HT-29 (cell line): ENCODE results near the gene TSGA10IP. TPM values are rescaled to one million over a fixed set of nuclear protein-coding genes. Genes with fewer than 3 reads are reported as not detected.

Experiments
- DNase-seq: peaks from one replicate; pipeline ENCODE4 v3.0.0-alpha.2; 2015; ENCODE audit warnings: low spot score
- total RNA-seq: library from RNA; depleted of rRNA; stranded (reverse); fragments of >200 nt; shearing (Covaris generic); gene quantifications from 2 replicates; pipeline ENCODE4 v1.2.3, GENCODE V29; 2014; rRNA removed

TSGA10IP gene
- total RNA-seq: not detected in 2 replicates

- no peak for DNase-seq
Measured at GRCh38 chr11:65945430-65945911, at the start of gene TSGA10IP. Gene TSGA10IP (plus strand): TSS chr11:65945480. CDS start chr11:65945676, 196 bp downstream.

GRCh38 chr11:65895482-65895981 is 49.7 kb upstream of the TSGA10IP start:
- no peak for DNase-seq

DNA sequence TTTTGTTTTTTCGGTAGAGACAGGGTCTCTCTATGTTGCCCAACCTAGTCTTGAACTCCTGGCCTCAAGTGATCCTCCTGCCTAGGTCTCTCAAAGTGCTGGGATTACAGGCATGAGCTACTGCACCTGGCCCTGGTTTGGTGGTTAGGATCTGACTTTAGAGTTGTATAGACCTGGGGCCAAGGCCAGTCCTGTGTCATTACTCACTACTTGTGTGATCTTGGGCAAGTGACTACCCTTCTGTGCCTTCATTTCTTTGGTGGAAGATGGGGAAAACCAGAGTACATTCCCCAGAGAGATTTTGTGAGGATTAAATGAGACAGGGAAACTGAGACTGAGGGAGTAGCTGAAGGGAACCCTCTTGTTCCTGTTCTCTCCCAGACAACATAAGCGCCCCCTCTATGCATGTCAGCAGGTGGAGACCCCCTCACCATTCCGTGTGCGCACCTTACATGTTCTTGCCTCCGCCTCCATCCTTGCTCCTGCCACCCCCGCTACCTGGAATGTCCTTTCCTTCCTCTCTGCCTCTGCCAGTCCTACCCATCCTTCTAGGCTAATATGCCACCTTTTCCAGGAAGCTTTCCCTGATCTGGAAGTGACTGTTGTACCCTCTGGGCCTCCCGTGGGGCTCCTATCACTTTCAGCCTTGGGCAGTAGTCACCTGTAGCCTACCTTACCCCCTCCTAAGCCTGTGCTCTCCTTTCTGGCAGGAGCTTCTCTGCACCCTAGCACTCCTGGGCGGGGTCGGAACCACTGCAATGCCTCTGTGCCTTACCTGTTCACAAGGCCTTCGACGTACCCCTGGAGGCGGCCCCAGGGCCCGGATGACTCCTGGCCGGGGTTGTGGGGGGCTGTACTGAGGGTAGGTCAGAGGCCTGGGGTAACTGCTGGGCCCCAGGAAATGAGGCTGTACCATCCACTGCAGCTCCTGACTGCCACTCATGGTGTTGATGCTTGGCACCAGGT is 49.0 kb upstream of the TSGA10IP start:
- DNase-seq: no peak

- no peak for DNase-seq
Measured at GRCh38 chr11:65897020-65897471, 48.2 kb upstream of the TSGA10IP start.

- no peak for DNase-seq
Measured at GRCh38 chr11:65898656-65899355, 46.5 kb upstream of the TSGA10IP start.

DNA sequence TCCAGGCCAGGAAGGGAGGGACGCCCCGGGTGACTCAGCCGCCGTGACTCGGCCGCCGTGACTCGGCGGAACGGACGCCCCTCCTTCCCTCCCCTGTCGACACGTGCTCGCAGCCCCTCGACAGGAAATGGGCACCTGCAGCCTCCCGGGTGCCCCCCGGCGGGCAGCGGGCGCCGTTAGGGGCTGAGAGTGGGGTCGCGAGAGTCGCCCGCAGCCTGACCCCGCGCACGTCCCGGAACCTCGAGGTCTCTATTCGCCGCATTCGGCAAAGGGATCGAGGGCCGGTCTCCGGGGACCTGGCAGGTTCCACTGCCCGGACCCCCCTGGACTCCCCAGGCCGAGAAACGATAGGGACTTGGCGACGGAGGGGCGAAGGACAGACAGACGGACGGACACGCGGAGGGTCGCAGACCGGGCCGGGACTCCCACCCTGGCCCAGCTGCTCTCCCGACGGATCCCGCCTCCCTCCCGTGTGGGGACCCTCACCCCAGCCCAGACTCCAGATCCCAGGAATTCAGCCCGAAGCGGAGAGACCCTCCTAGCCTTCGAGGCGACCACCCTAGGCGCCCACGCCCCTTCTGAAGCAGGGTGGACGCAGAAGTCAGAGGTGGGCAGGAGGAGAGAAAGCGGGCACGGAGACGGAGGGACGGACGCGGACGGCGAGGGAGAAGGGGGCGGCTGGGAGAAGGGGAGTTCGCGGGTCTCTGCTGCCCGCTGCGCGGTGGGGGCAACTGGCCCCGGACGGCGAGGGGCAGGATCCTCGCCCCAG is 45.7 kb upstream of the TSGA10IP start:
- DNase-seq: peak; percentile 76

DNA sequence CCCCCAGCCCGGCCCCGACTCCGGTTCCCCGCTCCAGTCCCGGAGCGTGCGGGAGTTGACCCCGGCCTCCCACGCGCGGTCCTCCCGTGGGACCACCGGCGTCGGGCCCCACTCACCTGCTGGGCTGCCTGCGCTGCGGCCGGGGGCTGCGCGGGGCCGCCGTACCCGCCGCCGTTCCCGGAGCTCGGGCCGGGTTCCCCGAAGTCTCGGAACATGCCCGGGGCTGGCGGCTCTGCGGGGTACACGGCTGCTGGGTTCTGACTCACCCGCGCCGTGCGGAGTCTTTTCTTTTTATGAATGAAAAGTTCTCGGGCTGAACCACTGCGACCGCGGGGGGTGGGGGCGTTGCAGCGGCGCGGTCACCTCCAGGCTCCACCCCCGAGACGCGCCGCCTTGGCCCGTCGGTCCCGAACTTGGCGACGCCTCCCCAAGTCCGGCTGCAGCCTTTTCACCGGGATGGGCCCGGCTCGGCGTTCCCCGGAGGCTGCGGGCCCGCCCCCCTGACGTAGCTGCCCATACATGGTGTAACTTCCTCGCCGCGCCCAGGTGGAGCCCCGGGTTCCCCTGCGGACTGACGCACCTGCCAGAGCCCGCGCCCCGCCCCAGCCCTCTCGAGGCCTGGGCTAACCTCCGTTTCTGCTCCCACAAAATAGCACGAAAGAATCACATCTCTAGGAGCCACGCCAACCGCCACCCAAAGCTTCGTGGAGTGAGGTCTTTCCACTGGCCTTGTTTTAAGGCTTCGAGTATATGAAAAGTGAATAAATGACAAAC is 45.0 kb upstream of the TSGA10IP start, which contains the start of gene FOSL1:
Gene FOSL1 (minus strand): TSS at position 264 of the 774 bp plus-strand sequence. CDS start 49 bp downstream, at position 215.
- peak; percentile 98 for DNase-seq

DNA sequence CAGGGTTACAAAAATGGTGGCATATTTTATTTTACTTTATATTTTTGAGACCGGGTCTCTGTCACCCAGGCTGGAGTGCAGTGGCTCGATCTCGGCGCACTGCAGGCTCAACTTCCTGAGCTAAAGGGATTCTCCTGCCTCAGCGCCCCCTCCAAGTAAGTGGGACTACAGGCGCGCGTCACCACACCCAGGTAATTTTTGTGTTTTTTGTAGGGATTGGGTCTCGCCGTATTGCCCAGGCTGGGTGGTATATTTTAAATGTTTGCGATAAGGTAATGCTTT is 44.4 kb upstream of the TSGA10IP start:
- DNase-seq: no peak

GRCh38 chr11:65903068-65903481 is 42.2 kb upstream of the TSGA10IP start:
- DNase-seq: peak; percentile 90

GRCh38 chr11:65903715-65904114 is 41.6 kb upstream of the TSGA10IP start:
- DNase-seq: no peak

GRCh38 chr11:65906602-65907001 is 38.7 kb upstream of the TSGA10IP start:
- DNase-seq: no peak

DNA sequence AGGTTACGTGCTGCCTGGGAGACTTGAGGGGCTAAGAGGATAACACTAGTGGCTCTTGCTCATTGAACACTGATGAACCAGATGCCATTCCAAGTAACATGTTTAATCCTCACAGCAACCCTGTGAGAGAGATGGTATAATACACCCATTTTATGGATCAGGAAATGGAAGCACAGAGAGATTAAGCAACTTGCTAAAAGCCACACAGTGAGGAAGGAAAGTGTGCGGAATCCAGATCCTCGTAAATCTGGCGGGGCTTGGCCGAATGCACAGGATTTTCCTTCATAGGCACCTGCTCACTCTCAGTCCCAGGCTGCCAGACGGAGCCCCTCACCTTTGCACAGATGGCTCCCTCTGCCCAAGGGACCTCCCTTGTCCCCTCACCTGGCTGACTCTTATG is 37.4 kb upstream of the TSGA10IP start:
- no peak for DNase-seq

DNA sequence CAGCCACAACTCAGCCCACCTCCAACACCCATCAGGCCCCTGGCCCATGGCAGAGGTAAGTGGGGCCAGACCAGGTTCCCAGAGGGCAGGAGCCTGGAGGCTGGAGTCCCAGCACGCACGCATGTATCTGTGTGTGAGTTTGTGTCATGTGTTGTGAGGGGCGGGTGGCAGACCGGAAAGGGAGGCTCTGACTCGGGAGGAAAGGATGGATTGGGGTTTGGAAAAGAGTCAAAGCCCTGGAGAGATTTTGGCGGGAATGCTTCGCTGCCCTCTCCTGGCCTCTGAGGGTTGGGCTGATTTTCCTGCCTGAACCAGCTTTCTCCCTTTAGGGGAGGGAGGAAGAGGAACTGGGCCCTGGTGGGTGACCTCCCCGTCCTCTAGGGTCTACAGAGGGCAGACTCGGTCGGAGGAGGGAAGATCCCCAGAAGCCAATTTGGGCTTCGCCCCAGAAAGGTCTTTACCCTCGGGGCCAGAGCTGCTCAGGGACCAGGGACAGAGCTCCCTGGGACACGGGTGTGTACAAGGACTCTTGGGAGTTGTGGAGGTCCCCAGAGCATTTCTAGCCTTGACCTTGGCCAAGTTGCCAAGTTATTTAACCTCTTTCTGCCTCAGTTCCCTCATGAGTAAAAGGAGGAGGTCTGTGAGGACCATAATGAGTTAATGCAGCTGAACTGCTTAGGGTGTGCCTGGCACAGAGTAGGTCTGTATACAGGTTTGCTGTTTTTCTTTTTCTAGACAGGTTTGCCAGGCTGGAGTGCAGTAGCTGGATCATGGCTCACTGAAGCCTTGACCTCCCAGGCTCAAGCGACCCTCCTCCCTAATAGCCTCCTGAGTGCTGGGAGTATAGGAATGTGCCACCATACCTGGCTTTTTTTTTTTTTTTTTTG is 33.4 kb upstream of the TSGA10IP start:
- peak; percentile 82 for DNase-seq

DNA sequence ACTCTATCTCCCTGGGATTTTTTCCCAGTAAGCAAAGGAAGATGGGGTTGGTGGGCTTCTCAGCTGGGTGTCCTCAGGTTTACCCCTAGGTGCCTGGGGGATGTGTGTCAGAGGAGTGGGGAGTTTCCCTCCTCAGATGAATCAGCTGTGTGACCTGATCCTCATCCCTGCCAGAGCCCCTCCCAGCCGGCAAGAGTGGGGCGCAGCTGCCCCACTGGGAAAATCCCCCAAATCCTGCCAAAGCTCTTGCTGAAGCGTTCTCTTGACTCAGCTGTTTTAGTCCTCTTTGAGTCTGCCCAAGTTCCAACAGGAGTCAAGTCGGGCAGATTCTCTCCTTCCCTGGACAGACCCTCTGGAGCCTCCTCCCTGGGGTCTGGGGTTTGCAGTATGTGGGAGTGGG is 32.4 kb upstream of the TSGA10IP start:
- DNase-seq: no peak

- DNase-seq: no peak
Measured at GRCh38 chr11:65915101-65915820, 30.0 kb upstream of the TSGA10IP start.

GRCh38 chr11:65915821-65916251 is 29.4 kb upstream of the TSGA10IP start:
- peak; percentile 82 for DNase-seq

DNA sequence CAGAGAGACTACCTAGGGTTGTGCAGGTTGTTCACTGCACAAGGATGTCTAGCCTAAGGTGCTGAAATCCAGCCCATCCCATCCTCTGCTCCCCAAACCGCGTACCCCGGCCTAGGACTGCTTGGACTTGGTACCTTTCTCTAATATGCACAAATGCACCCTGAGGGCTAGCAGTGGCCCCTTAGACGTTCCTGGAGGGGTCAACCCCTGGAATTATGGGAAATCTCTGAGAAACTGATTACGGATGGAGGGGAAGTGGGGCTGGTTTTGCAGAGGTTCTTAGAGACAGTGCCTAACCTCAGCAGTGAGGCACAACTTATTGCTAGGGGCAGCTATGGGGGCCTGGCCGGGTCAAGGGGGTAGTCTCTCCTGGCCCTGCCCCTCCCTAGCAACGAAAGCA is 28.9 kb upstream of the TSGA10IP start:
- no peak for DNase-seq

DNA sequence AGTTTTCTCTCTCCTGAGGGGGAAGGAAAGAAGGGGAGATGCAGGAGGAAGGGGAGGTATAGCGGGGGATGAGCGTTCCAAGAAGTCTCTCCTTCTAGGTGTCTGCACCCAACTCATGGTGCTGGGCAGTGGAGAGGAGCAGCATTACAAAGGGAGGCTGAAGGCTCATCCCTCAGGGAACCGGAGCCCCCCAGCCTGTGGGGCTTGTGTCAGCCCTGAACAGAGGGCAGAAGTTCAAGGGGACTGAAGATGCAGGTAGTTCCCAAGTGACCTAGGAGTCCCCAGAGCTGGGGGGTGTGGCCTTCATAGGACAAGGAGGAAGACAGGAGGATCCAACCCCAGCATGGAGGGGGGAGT is 28.2 kb upstream of the TSGA10IP start:
- no peak for DNase-seq
